Left renal cortex interstitium (tissue), 4 donors: ENCODE data around the gene HNRNPUL1. TPM values are rescaled to one million over a fixed set of nuclear protein-coding genes. Genes with fewer than 3 reads are reported as not detected.
"Not testable (repeated sequence)": the region's sequence is repeated elsewhere in the genome, so short reads cannot be mapped to it uniquely, and the experiment has no call there.

Experiments
- DNase-seq, 4 donors: peaks; one replicate each; pipeline ENCODE4 v3.0.0-alpha.2; 2013; ENCODE audit warnings: low read depth in 4 of 4, low spot score in 2 of 4, missing footprints in 1 of 4
- polyA plus RNA-seq, 4 donors: library from polyadenylated mRNA; unstranded; fragments of 120-200 nt; gene quantifications; one replicate each; pipeline ENCODE4 v1.2.1, GENCODE V29; 2013; ENCODE audit not compliant: insufficient read length in 4 of 4

The HNRNPUL1 gene
- polyA plus RNA-seq, 4 donors: 192 to 227 (median 205) TPM

GRCh38 chr19:41273076-41273475 lies 8.9 kb downstream of the HNRNPUL1 start:
- no peak for DNase-seq

- DNase-seq: no peak
Measured at GRCh38 chr19:41274802-41275201, 10.6 kb downstream of the HNRNPUL1 start.

GRCh38 chr19:41276231-41276630 lies 12.1 kb downstream of the HNRNPUL1 start:
- no peak for DNase-seq

GRCh38 chr19:41278478-41278877 lies 14.3 kb downstream of the HNRNPUL1 start:
- no peak for DNase-seq

DNA sequence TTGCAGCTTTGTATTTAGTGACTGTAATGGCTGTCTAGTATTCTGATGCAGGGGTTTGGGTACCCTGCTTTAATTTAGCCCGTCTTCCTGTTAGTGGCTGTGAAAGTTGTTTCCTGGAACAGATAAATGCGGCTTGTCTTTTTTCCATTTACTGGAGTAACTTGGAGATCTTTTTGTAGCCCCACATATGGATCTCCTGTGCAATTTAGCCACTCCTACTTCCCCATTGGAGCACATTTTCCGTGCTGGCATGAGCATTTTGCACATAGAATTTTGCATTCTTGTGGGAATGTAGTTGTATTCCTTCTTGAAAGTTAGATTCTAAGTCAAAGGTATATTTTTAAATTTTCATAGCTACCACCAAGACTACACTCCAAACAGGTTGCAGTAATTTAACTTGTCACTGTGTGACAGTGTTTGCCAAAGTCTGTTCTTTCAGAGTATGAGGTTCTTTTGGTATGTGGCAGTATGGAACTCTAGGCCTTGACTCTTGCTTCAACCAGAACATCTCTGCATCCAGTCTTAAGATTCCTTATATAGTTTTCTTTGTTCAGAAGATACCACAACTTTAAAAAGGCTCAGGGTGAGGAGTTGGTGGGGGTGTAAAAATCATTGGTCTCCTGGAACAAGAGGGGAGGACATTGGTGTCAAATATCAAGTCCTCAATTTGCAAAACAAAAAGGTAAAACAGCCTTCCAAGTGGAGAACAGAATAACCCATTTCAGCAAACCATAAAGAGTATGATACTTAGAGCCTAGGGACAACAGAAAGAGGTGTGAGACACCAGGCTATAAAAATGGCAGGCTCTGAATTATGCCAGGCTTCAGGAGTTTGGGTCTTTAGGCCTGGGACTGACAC lies 24.7 kb downstream of the HNRNPUL1 start:
- no peak for DNase-seq

GRCh38 chr19:41289814-41290213 lies 25.6 kb downstream of the HNRNPUL1 start:
- DNase-seq: not testable (repeated sequence)

GRCh38 chr19:41294393-41294792 lies 30.2 kb downstream of the HNRNPUL1 start:
- DNase-seq: no peak

DNA sequence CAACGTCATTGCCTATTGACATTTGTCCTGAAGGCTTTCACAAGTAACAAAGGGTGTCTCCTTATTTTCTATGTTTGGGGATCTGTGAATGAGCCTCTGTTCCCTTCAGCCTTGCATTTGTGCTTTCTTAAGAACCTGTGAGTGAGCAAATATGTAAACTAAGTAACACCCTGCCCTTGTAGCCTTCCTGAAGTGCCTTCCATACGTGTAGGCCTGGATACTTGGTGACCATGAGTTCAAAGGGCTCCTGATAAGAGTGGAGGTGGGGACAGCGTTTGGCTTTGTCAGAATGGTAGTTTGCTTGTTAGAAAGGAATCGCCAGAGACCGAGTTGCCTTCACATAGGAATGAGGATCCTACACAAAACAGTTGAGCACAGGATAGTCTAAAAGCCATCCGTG lies 31.3 kb downstream of the HNRNPUL1 start:
- DNase-seq: no peak

DNA sequence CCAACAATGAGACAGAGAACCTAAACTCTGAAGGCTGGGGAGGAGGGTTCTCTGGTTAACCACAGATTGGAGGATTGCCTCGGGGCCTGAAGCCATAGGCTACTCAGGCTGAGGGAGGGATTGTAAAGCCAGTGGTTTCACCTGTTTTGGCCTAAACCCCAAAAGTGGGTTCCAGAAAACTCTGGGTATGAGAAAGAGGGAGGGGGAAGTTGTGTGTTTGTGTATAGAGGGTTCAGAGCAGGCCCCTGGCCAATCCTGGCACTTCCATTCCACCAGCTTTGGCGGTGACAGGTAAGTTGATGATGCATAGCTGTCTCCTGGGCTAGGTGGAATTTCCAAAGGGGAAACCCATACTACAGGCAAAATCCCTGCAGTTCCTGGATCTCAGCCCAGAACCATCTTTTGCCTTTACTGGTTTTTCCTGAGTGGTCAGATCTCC lies 32.3 kb downstream of the HNRNPUL1 start:
- DNase-seq: no peak

DNA sequence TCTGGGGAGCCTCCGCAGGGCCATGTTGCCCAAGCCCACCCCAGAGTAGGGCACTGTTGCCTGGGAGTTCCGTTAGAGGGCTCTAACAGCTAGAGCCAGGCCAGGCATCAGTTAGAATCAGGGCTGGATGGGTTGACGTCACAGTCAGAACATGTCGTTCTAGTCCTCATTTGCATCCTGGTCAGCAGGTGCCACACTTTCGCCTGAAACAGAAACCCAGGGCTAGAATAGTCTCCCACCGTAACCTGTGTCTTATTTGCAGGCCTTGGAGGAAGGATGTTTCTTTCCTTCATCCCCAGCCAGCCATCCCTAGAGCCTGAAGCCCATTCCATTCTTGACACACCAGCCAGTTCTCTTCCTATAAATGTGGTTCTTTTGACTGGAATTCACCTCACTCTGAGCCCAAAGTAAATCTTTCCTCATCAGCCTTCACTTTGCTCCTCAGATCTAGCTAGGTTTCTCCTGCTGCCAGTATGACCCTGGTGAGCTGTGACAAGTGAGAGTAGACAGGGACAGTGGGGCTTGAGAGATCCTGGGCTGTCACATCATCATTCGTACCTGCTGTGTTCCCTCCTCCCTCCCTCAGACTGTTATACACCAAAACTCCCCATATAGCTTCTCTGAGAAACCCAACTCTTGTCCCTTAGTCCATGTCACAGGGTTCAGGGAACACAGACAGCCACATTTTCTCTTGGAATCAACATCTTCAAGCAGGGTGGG lies 33.6 kb downstream of the HNRNPUL1 start:
- no peak for DNase-seq

GRCh38 chr19:41298348-41298964 lies 34.3 kb downstream of the HNRNPUL1 start:
- DNase-seq: no peak

DNA sequence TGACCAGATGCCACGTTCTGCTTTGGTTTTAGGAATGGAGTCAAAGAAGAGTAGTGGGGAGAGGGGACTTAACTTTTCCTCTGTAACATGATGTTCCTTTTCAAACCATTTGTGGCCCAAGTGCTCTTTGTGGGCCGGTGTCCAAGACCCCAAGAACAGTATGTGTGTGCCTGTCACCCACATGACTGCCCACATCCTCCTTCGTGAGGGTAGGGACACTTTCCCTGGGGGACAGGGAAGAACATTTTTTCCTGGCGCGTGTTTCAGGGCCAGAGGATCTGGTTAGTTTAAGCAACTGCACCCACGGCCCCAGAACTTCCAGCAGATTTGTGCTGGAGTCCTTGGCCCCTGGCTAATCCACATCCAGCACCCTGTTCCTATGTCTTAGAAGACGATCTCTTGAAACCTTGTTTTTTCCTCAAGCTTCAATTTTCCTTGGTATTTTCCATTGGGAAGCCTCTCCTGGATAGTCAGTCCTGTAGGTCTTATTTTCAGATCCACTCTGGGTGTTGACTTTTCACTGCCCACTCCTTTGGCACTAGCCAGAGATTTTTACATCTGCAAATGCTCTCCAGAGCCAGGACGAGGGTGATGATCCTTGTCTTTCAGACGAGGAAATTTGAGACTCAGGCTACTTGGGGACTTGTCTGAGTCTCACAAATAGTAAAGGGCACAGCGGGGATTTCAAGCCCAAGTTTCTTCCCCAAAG lies 35.0 kb downstream of the HNRNPUL1 start:
- DNase-seq: no peak

GRCh38 chr19:41299755-41300089 lies 35.5 kb downstream of the HNRNPUL1 start:
- DNase-seq: no peak

- no peak for DNase-seq
Measured at GRCh38 chr19:41300555-41300954, 36.4 kb downstream of the HNRNPUL1 start.

DNA sequence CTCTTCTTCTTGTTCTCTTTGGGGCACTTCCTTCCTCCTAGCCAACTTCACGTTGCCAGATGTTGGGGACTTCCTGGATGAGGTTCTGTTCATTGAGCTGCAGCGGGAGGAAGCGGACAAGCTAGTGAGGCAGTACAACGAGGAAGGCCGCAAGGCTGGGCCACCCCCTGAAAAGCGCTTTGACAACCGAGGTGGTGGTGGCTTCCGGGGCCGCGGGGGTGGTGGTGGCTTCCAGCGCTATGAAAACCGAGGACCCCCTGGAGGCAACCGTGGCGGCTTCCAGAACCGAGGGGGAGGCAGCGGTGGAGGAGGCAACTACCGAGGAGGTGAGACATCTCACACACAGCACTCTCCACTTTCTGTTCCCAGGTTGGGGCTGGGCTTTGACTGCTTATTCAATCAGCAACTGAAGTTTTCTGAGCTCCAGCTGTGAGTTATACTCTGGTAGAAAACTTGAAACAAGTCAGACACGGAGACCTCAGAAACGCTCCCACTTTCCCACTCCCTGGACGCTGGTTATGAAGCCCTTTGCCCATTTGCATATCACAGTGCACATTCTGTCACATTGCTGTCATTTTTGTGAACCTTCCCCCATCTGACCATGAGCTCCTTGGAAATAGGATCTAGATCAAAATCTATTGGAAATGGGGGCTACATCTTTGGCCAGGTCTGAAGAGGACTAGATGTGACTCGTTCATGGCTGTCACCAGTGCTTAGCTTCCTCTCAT lies 38.6 kb downstream of the HNRNPUL1 start:
- DNase-seq: no peak

GRCh38 chr19:41303954-41304353 lies 39.8 kb downstream of the HNRNPUL1 start:
- no peak for DNase-seq

GRCh38 chr19:41304706-41305483 lies 40.7 kb downstream of the HNRNPUL1 start:
- DNase-seq: no peak

DNA sequence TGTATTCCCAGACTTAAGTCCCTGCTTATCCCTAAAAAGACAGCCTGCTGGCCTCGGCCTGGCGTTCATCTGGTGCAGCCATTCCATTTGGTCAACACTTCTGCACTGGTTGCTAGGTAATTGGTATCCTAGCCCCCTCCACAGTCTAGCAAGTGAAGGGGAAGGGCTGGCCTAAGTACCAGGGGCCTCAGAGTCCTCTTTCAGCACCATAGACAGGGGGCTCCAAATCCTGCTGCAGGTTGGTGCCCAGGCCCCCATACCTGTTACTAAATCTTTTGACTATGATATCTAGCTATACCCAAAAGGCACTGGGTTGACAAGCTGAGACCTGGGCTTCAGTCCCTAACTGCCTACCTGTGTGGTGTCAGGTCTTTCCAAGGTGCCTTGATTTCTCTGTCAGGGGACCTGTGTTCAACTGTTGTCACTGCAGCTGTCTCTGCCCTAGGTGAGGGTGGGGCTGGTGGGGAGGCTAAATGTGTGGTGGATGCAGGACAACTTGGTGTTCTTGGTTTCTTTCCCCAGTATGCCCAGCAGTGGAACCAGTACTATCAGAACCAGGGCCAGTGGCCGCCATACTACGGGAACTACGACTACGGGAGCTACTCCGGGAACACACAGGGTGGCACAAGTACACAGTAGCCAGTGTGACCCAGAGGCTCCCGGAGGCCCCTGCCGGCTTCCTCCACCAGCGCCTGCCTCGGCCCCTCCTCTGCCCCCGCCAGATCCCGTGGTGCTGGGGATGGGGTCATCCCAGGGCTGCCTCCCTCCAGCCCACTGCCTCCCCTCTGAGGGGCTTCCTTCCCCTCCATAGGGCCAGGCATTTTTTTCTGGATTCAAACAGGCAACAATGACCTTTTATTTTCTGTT lies 42.0 kb downstream of the HNRNPUL1 start:
- no peak for DNase-seq
